Left lung (tissue), 10 donors: ENCODE measurements around the gene RNLS. TPM values are rescaled to one million over a fixed set of nuclear protein-coding genes. Genes with fewer than 3 reads are reported as not detected.

ENCODE experiments used
- ATAC-seq: fragments of 200-7000 bp; cut with Tn5 transposase; one replicate; pipeline ENCODE4 v1.9.1; 2020; ENCODE audit warnings: moderate library complexity
- DNase-seq, 4 donors: peaks; one replicate each; pipeline ENCODE4 v3.0.0-alpha.2; 2013 to 2020
- H3K27ac ChIP-seq, 2 donors: fragments of 200-600 bp; sonication (generic) in 1 of 2; one replicate each; pipeline versions ENCODE4 v1.5.0 to v1.8.0; 2020 to 2021
- H3K27me3 ChIP-seq, 2 donors: fragments of 200-600 bp; sonication (generic) in 1 of 2; one replicate each; pipeline versions ENCODE4 v1.5.0 to v1.8.0; 2020 to 2021
- H3K36me3 ChIP-seq, 2 donors: fragments of 200-600 bp; sonication (generic) in 1 of 2; one replicate each; pipeline versions ENCODE4 v1.5.0 to v1.8.0; 2020 to 2021
- H3K4me1 ChIP-seq, 2 donors: fragments of 200-600 bp; one replicate each; pipeline ENCODE4 v1.8.0; 2021
- H3K4me3 ChIP-seq, 2 donors: fragments of 200-600 bp; sonication (generic) in 1 of 2; one replicate each; pipeline versions ENCODE4 v1.5.0 to v1.8.0; 2020 to 2021; ENCODE audit warnings: mild to moderate bottlenecking in 1 of 2
- H3K9me3 ChIP-seq, 2 donors: fragments of 200-600 bp; sonication (generic) in 1 of 2; one replicate each; pipeline versions ENCODE4 v1.5.0 to v1.8.0; 2020 to 2021
- CTCF ChIP-seq, 2 donors: fragments of 200-600 bp; sonication (generic) in 1 of 2; IDR thresholded peaks; one replicate each; pipeline versions ENCODE4 v1.5.0 to v1.8.0; 2021; ENCODE audit warnings: antibody characterized with exemption in 2 of 2
- intact Hi-C, 2 donors: fragments of 100-400 bp; cut with DNase I; formaldehyde crosslinking; loops; one replicate each; pipeline versions ENCODE4 v1.11.2 to v1.14.2; 2022
- polyA plus RNA-seq, 6 donors: library from polyadenylated mRNA; unstranded; fragments of 120-200 nt; gene quantifications; one replicate each; pipeline ENCODE4 v1.2.1, GENCODE V29; 2013; ENCODE audit not compliant: insufficient read length in 6 of 6
- total RNA-seq, 2 donors: library from RNA; stranded (reverse); fragmentation: NEBNext Ultra II Directional; extraction: Animal tissue kit (Norgen Biotek cat#: 25700); gene quantifications; one replicate each; pipeline ENCODE4 v1.2.1, GENCODE V29; 2021
- donor health status: DM: no; HTN: yes; CAD: no.
- donor health status: DM: no; HTN: no; CAD: no.

Gene RNLS
- total and polyA plus RNA-seq, 8 donors, result 4.1 to 8.8 (median 5.2) TPM

- H3K4me1 ChIP-seq, result no peaks in the 10 kb centered on the region
- no peak for TF ChIP-seq CTCF (IDR thresholded peaks at IDR 0.05)
- DNase-seq, result no peak
- ATAC-seq, result no peak
- H3K9me3 ChIP-seq, result no peaks in the 10 kb centered on the region
- no peak overlapping the region for H3K27ac ChIP-seq
- no peaks in the 10 kb centered on the region for H3K36me3 ChIP-seq
- no peaks in the 10 kb centered on the region for H3K27me3 ChIP-seq
- H3K4me3 ChIP-seq, result no peak overlapping the region
- intact Hi-C loops, result no loop called here
These were observed 125.5 kb downstream of the RNLS start for GRCh38 chr10:88457660-88458059.

- intact Hi-C loops, result no loop called here
- Histone ChIP-seq H3K27me3 (no peaks in the 10 kb centered on the region), H3K9me3 (no peaks in the 10 kb centered on the region), H3K4me1 (no peaks in the 10 kb centered on the region), H3K27ac (peak overlapping the region in 1 of 2 donors; percentile 37), H3K4me3 (no peak overlapping the region), H3K36me3 (no peaks in the 10 kb centered on the region)
- ATAC-seq (peak; percentile 42), DNase-seq (no peak)
- no peak for TF ChIP-seq CTCF (IDR thresholded peaks at IDR 0.05)
These were observed 126.4 kb downstream of the RNLS start for GRCh38 chr10:88456730-88457129.

- no peaks in the 10 kb centered on the region for H3K4me1 ChIP-seq
- H3K9me3 ChIP-seq, result no peaks in the 10 kb centered on the region
- H3K4me3 ChIP-seq, result no peak overlapping the region
- no peaks in the 10 kb centered on the region for H3K36me3 ChIP-seq
- DNase-seq, result no peak
- ATAC-seq, result no peak
- intact Hi-C loops, result no loop called here
- TF ChIP-seq CTCF (IDR thresholded peaks at IDR 0.05), result no peak
- H3K27me3 ChIP-seq, result no peaks in the 10 kb centered on the region
- no peak overlapping the region for H3K27ac ChIP-seq
These were observed 127.3 kb downstream of the RNLS start for GRCh38 chr10:88455831-88456230.

- H3K4me1 ChIP-seq, result no peaks in the 10 kb centered on the region
- H3K4me3 ChIP-seq, result no peak overlapping the region
- DNase-seq (no peak), ATAC-seq (no peak)
- H3K9me3 ChIP-seq, result no peaks in the 10 kb centered on the region
- no peaks in the 10 kb centered on the region for H3K27me3 ChIP-seq
- intact Hi-C loops, result no loop called here
- H3K27ac ChIP-seq, result no peak overlapping the region
- no peak for TF ChIP-seq CTCF (IDR thresholded peaks at IDR 0.05)
- no peaks in the 10 kb centered on the region for H3K36me3 ChIP-seq
These were observed 132.9 kb downstream of the RNLS start for GRCh38 chr10:88450201-88450600.

- DNase-seq, result no peak
- H3K9me3 ChIP-seq, result no peaks in the 10 kb centered on the region
- no peaks in the 10 kb centered on the region for H3K4me1 ChIP-seq
- no peak for TF ChIP-seq CTCF (IDR thresholded peaks at IDR 0.05)
- no peak overlapping the region for H3K27ac ChIP-seq
- no peak for ATAC-seq
- no peaks in the 10 kb centered on the region for H3K36me3 ChIP-seq
- no peaks in the 10 kb centered on the region for H3K27me3 ChIP-seq
- H3K4me3 ChIP-seq, result no peak overlapping the region
- intact Hi-C loops, result no loop called here
These were observed 140.4 kb downstream of the RNLS start for GRCh38 chr10:88442716-88443115.
